ENCODE data around the gene MKRN1. TPM values are rescaled to one million over a fixed set of nuclear protein-coding genes. Genes with fewer than 3 reads are reported as not detected.

MKRN1 gene
- polyA plus RNA-seq, 2 donors = 35.5 to 38.1 TPM

Other genes with a start within 250 kb of the MKRN1 start
- gene SLC37A3, start 81.0 kb downstream of the MKRN1 start, polyA plus RNA-seq = 10 to 100 TPM; 11.7 to 13.4 TPM
- gene RAB19, start 75.4 kb downstream of the MKRN1 start, polyA plus RNA-seq = under 1 TPM in 1 of 2 donors, not detected in 1; 0.15 TPM
- gene DENND2A, start 161.3 kb upstream of the MKRN1 start, polyA plus RNA-seq = 1 to 10 TPM; 1.2 to 1.5 TPM
- 10 to 100 TPM in 1 of 2 donors, 1 to 10 TPM in 1; 9.2 to 14.8 TPM for gene ADCK2, start 193.4 kb upstream of the MKRN1 start, polyA plus RNA-seq
- gene NDUFB2, start 217.2 kb upstream of the MKRN1 start, polyA plus RNA-seq = 100 to 1,000 TPM; 152 to 292 TPM